Psoas muscle (tissue), 8 donors: ENCODE measurements around the gene SEMA7A. TPM values are rescaled to one million over a fixed set of nuclear protein-coding genes. Genes with fewer than 3 reads are reported as not detected.

Experiments used
- ATAC-seq, 4 donors: fragments of 200-7000 bp; cut with Tn5 transposase; one replicate each; pipeline ENCODE4 v1.9.1; 2020; ENCODE audit warnings: moderate library complexity in 3 of 4, mild to moderate bottlenecking in 2 of 4
- DNase-seq, 2 donors: peaks; one replicate each; pipeline ENCODE4 v3.0.0-alpha.2; 2020
- H3K27ac ChIP-seq: fragments of 200-600 bp; one replicate; pipeline ENCODE4 v1.8.0; 2022
- H3K27me3 ChIP-seq, 3 donors: fragments of 200-600 bp in 1 of 3; one replicate each; pipeline versions ENCODE4 v1.6.1 to v1.8.0; 2013 to 2022; ENCODE audit warnings: low read length in 2 of 3, mild to moderate bottlenecking in 2 of 3, moderate library complexity in 1 of 3; ENCODE audit not compliant: insufficient read depth in 3 of 3
- H3K36me3 ChIP-seq, 2 donors: fragments of 200-600 bp in 1 of 2; one replicate each; pipeline versions ENCODE4 v1.6.1 to v1.8.0; 2013 to 2022; ENCODE audit warnings: low read depth in 1 of 2, mild to moderate bottlenecking in 1 of 2, moderate library complexity in 1 of 2; ENCODE audit not compliant: insufficient read depth in 1 of 2
- H3K4me1 ChIP-seq: fragments of 200-600 bp; one replicate; pipeline ENCODE4 v1.8.0; 2022
- H3K4me3 ChIP-seq: fragments of 200-600 bp; one replicate; pipeline ENCODE4 v1.8.0; 2022; ENCODE audit warnings: mild to moderate bottlenecking
- H3K9me3 ChIP-seq: fragments of 200-600 bp; one replicate; pipeline ENCODE4 v1.8.0; 2022
- WGBS, 3 donors: extraction: QIAGEN DNeasy Blood & Tissue Kit; methylation state at CpG; one replicate each; pipeline versions ENCODE4 v1.1.6 to v1.1.7; 2013; 5-methylcytosine and 5-hydroxymethylcytosine counted together
- intact Hi-C, 2 donors: fragments of 100-400 bp; cut with DNase I; formaldehyde crosslinking; loops; one replicate each; pipeline versions ENCODE4 v1.11.0 to v1.14.2; 2022
- polyA plus RNA-seq, 3 donors: library from polyadenylated mRNA; stranded (reverse); fragments of 200-250 nt; gene quantifications; one replicate each; pipeline ENCODE4 v1.2.3, GENCODE V29; 2013
- total RNA-seq, 4 donors: library from RNA; stranded (reverse); fragmentation: NEBNext Ultra II Directional in 2 of 4; extraction: Animal tissue kit (Norgen Biotek cat#: 25700) in 2 of 4; gene quantifications; one replicate each; pipeline versions ENCODE4 v1.2.1 to v1.2.4, GENCODE V29; 2021 to 2023
- TF ChIP-seq, protein P1 (sequence below): fragments of 200-600 bp; IDR thresholded peaks from one replicate; pipeline ENCODE4 v1.8.0; 2022; ENCODE audit warnings: antibody characterized with exemption
- donor health status: healthy with polysubstance abuse.
- donor health status: DM: no; HTN: no; CAD: no; lungs with moderate emphysema.
- donor health status: Bipolar disorder and iron deficiency.
- donor health status: healthy.
- donor health status: DM: yes; HTN: yes; CAD: no.
- donor health status: DM: no; HTN: no; CAD: no.
- donor health status: DM: no; HTN: no; CAD: no.
- donor health status: DM: yes; HTN: yes; CAD: no.

SEMA7A gene
- total and polyA plus RNA-seq, 7 donors = 0.44 to 2.0 (median 1.2) TPM

- no peaks in the 10 kb centered on the region for H3K27me3 ChIP-seq
- H3K4me1 ChIP-seq = no peaks in the 10 kb centered on the region
- DNase-seq (no peak), ATAC-seq (no peak)
- no peaks in the 10 kb centered on the region for H3K36me3 ChIP-seq
- H3K4me3 ChIP-seq = no peak overlapping the region
- intact Hi-C loops = no loop called here
- 85 to 89% (median 86%) methylated on average over 7 of the region's 7 CpGs for WGBS, 3 donors
- H3K9me3 ChIP-seq = no peaks in the 10 kb centered on the region
- TF ChIP-seq, protein P1, sequence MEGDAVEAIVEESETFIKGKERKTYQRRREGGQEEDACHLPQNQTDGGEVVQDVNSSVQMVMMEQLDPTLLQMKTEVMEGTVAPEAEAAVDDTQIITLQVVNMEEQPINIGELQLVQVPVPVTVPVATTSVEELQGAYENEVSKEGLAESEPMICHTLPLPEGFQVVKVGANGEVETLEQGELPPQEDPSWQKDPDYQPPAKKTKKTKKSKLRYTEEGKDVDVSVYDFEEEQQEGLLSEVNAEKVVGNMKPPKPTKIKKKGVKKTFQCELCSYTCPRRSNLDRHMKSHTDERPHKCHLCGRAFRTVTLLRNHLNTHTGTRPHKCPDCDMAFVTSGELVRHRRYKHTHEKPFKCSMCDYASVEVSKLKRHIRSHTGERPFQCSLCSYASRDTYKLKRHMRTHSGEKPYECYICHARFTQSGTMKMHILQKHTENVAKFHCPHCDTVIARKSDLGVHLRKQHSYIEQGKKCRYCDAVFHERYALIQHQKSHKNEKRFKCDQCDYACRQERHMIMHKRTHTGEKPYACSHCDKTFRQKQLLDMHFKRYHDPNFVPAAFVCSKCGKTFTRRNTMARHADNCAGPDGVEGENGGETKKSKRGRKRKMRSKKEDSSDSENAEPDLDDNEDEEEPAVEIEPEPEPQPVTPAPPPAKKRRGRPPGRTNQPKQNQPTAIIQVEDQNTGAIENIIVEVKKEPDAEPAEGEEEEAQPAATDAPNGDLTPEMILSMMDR = no peak
- no peak overlapping the region for H3K27ac ChIP-seq
Observed at GRCh38 chr15:74405823-74406222, 27.9 kb downstream of the SEMA7A start.

DNA sequence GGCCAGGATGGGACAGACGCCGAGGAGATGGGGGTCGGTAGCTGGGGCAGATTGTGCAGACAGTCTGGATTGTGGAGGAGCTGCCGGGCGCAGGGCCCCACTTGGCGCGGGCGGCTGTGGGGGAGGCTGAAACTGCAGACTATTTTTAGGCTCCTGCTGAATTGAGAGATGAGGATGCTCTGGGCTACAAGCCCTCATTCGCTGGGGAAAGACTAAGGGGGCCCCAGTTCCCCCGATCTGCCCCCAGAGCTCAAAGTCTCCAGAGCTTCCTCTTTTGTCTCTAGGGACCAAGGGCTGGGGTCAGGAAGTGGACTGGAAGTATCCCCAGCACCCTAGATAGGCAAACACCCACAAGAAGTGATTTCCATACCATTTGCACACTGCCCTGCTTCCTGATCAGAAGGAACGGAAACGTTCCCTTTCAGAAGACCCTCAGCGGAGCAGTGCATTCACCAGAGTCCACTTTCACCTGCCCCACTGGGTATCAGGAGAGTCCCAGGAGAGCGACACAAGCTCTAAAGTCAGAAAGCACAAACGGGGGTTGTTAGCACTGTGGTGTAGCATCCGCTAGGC lies 29.7 kb downstream of the SEMA7A start:
- H3K4me3 ChIP-seq = no peak overlapping the region
- DNase-seq (no peak), ATAC-seq (no peak)
- no peaks in the 10 kb centered on the region for H3K9me3 ChIP-seq
- no peaks in the 10 kb centered on the region for H3K36me3 ChIP-seq
- H3K27me3 ChIP-seq = peaks cover 0 to 10% (median 0%) of the 10 kb centered on the region in 3 donors
- intact Hi-C loops = no loop called here
- H3K27ac ChIP-seq = no peak overlapping the region
- no peaks in the 10 kb centered on the region for H3K4me1 ChIP-seq
- TF ChIP-seq, protein P1 = no peak
- 47 to 58% (median 57%) methylated on average over 16 of the region's 16 CpGs for WGBS, 3 donors

- TF ChIP-seq, protein P1 = no peak
- H3K4me3 ChIP-seq = no peak overlapping the region
- DNase-seq (no peak), ATAC-seq (no peak)
- H3K27ac ChIP-seq = no peak overlapping the region
- H3K4me1 ChIP-seq = no peaks in the 10 kb centered on the region
- H3K27me3 ChIP-seq = peaks cover 0 to 10% (median 0%) of the 10 kb centered on the region in 3 donors
- no peaks in the 10 kb centered on the region for H3K36me3 ChIP-seq
- 79 to 83% (median 80%) methylated on average over 10 of the region's 10 CpGs for WGBS, 3 donors
- intact Hi-C loops = no loop called here
- no peaks in the 10 kb centered on the region for H3K9me3 ChIP-seq
Observed at GRCh38 chr15:74403588-74403919, 30.2 kb downstream of the SEMA7A start.

- H3K27me3 ChIP-seq = peaks cover 0 to 10% (median 0%) of the 10 kb centered on the region in 3 donors
- no peaks in the 10 kb centered on the region for H3K36me3 ChIP-seq
- H3K9me3 ChIP-seq = no peaks in the 10 kb centered on the region
- ATAC-seq (no peak), DNase-seq (no peak)
- H3K27ac ChIP-seq = no peak overlapping the region
- WGBS, 3 donors = 63 to 69% (median 64%) methylated on average over 13 of the region's 13 CpGs
- intact Hi-C loops = no loop called here
- no peaks in the 10 kb centered on the region for H3K4me1 ChIP-seq
- no peak overlapping the region for H3K4me3 ChIP-seq
- TF ChIP-seq, protein P1 = no peak
Observed at GRCh38 chr15:74402873-74403587, 30.7 kb downstream of the SEMA7A start.
